Measurements from ENCODE around the gene STIP1. TPM values are rescaled to one million over a fixed set of nuclear protein-coding genes. Genes with fewer than 3 reads are reported as not detected.

Gene STIP1
- polyA plus RNA-seq, 1 donor, result 125 TPM

GRCh38 chr11:64251753-64252002 lies 65.7 kb downstream of the STIP1 start:
- no peak for DNase-seq

- no peak for DNase-seq
Measured at GRCh38 chr11:64252003-64252872, 66.3 kb downstream of the STIP1 start.

GRCh38 chr11:64253043-64253442 lies 67.1 kb downstream of the STIP1 start:
- DNase-seq, result no peak

GRCh38 chr11:64253481-64253880 lies 67.5 kb downstream of the STIP1 start:
- DNase-seq, result no peak

Other genes with a start within 250 kb of the STIP1 start
- gene NAA40, start 247.2 kb upstream of the STIP1 start, polyA plus RNA-seq (ENCODE audit: insufficient read length), result 17.1 TPM
- 261 TPM for gene COX8A, start 211.6 kb upstream of the STIP1 start, polyA plus RNA-seq (ENCODE audit: insufficient read length)
- gene OTUB1, start 199.7 kb upstream of the STIP1 start, polyA plus RNA-seq (ENCODE audit: insufficient read length), result 49.5 TPM
- gene FLRT1, start 150.2 kb upstream of the STIP1 start, polyA plus RNA-seq (ENCODE audit: insufficient read length), result 2.8 TPM
- 77.9 TPM for gene MACROD1, start 20.1 kb upstream of the STIP1 start, polyA plus RNA-seq (ENCODE audit: insufficient read length)
- 11.1 TPM for gene FERMT3, start 20.6 kb downstream of the STIP1 start, polyA plus RNA-seq (ENCODE audit: insufficient read length)
- 81.4 TPM for gene TRPT1, start 40.0 kb downstream of the STIP1 start, polyA plus RNA-seq (ENCODE audit: insufficient read length)
- gene NUDT22, start 40.1 kb downstream of the STIP1 start, polyA plus RNA-seq (ENCODE audit: insufficient read length), result 17.2 TPM
- 66.2 TPM for gene DNAJC4, start 44.4 kb downstream of the STIP1 start, polyA plus RNA-seq (ENCODE audit: insufficient read length)
- 101 TPM for gene VEGFB, start 48.4 kb downstream of the STIP1 start, polyA plus RNA-seq (ENCODE audit: insufficient read length)
- 51.5 TPM for gene FKBP2, start 54.9 kb downstream of the STIP1 start, polyA plus RNA-seq (ENCODE audit: insufficient read length)
- 177 TPM for gene PPP1R14B, start 60.8 kb downstream of the STIP1 start, polyA plus RNA-seq (ENCODE audit: insufficient read length)
- gene PLCB3, start 65.4 kb downstream of the STIP1 start, polyA plus RNA-seq (ENCODE audit: insufficient read length), result 12.4 TPM
- 31.0 TPM for gene BAD, start 98.5 kb downstream of the STIP1 start, polyA plus RNA-seq (ENCODE audit: insufficient read length)
- gene GPR137, start 99.7 kb downstream of the STIP1 start, polyA plus RNA-seq (ENCODE audit: insufficient read length), result 23.1 TPM
- gene KCNK4, start 105.1 kb downstream of the STIP1 start, polyA plus RNA-seq (ENCODE audit: insufficient read length), result not detected
- not detected for gene CATSPERZ, start 114.2 kb downstream of the STIP1 start, polyA plus RNA-seq (ENCODE audit: insufficient read length)
- 34.0 TPM for gene ESRRA, start 119.4 kb downstream of the STIP1 start, polyA plus RNA-seq (ENCODE audit: insufficient read length)
- gene TRMT112, start 131.4 kb downstream of the STIP1 start, polyA plus RNA-seq (ENCODE audit: insufficient read length), result 179 TPM
- 129 TPM for gene PRDX5, start 131.9 kb downstream of the STIP1 start, polyA plus RNA-seq (ENCODE audit: insufficient read length)
- 4.5 TPM for gene CCDC88B, start 154.0 kb downstream of the STIP1 start, polyA plus RNA-seq (ENCODE audit: insufficient read length)
- 16.1 TPM for gene RPS6KA4, start 173.0 kb downstream of the STIP1 start, polyA plus RNA-seq (ENCODE audit: insufficient read length)